Activated B cell treated with CpG ODN at 0.5 μM for 24 hours (primary cell): ENCODE results near the gene ASGR2. TPM values are rescaled to one million over a fixed set of nuclear protein-coding genes. Genes with fewer than 3 reads are reported as not detected.
"Not testable (repeated sequence)": the region's sequence is repeated elsewhere in the genome, so short reads cannot be mapped to it uniquely, and the experiment has no call there.

Source experiments
- ATAC-seq: fragments of 200-7000 bp; cut with Tn5 transposase; one replicate; pipeline ENCODE4 v1.10.0; 2021; ENCODE audit warnings: low read depth, mild to moderate bottlenecking, moderate library complexity
- CTCF ChIA-PET: fragments of 350-600 bp; sonication (Branson Sonifier 250); formaldehyde crosslinking; loops from one replicate; lab custom pipeline; 2021; ENCODE audit warnings: antibody characterized with exemption; lab: Charles Lee
- POLR2A ChIA-PET: fragments of 350-600 bp; sonication (Branson Sonifier 250); formaldehyde crosslinking; loops from one replicate; lab custom pipeline; 2021; ENCODE audit warnings: antibody characterized with exemption; lab: Charles Lee
- DNase-seq: peaks from one replicate; pipeline ENCODE4 v3.0.0; 2022
- H3K27ac Mint-ChIP-seq: one replicate; pipeline ENCODE4 v1.8.0; 2020; ENCODE audit warnings: mixed read lengths
- H3K27me3 Mint-ChIP-seq: one replicate; pipeline ENCODE4 v1.8.0; 2021; ENCODE audit warnings: mixed read lengths
- H3K36me3 Mint-ChIP-seq: one replicate; pipeline ENCODE4 v1.8.0; 2021; ENCODE audit warnings: low read depth, mixed read lengths
- H3K4me1 Mint-ChIP-seq: one replicate; pipeline ENCODE4 v1.8.0; 2021; ENCODE audit warnings: mixed read lengths
- H3K4me3 Mint-ChIP-seq: one replicate; pipeline ENCODE4 v1.8.0; 2020; ENCODE audit warnings: mild to moderate bottlenecking, mixed read lengths
- H3K9me3 Mint-ChIP-seq: one replicate; pipeline ENCODE4 v1.8.0; 2020; ENCODE audit warnings: mixed read lengths
- intact Hi-C: fragments of 100-400 bp; cut with micrococcal nuclease; formaldehyde crosslinking; loops from one replicate; pipeline ENCODE4 v1.15.1; 2024
- total RNA-seq: library from RNA; stranded (reverse); gene quantifications from 2 replicates; pipeline ENCODE4 v1.2.3, GENCODE V29; 2022
- TF ChIP-seq, protein P1 (sequence below): fragments of 200-600 bp; IDR thresholded peaks from one replicate; pipeline ENCODE4 v1.8.0; 2022; ENCODE audit warnings: antibody characterized with exemption, mild to moderate bottlenecking

The ASGR2 gene
- total RNA-seq, 1 donor from 2014 or later = not detected

DNA sequence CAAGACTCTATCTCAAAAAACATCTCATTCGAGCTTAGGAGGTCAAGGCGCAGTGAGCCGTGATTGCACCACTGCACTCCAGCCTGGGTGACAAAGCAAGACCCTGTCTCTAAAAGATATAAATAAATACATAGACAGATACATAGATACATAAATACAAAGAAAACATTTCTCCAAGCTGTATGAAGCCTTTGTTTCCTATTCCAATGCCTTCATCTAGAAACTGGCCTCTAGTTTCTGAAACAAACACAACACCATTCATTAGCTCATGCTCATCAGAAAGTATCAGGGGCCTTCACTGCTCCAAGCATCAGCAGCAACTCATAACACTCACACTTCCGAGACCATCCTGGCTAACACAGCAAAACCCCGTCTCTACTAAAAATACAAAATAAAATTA lies 10.3 kb upstream of the ASGR2 start:
- Mint-ChIP-seq H3K9me3 (no peaks in the 10 kb centered on the region), H3K4me1 (peaks cover 15% of the 10 kb centered on the region), H3K4me3 (no peak overlapping the region), H3K27me3 (peaks cover 11% of the 10 kb centered on the region), H3K36me3 (no peaks in the 10 kb centered on the region), H3K27ac (no peak overlapping the region)
- ATAC-seq (no peak), DNase-seq (no peak)
- intact Hi-C loops = no loop called here
- ChIA-PET POLR2A (interaction anchor here (1.2 kb wide), 1 partner anchor 89 kb away, joined by 3 read pairs; the partner anchor contains the start of gene SLC16A13), CTCF (interaction anchor here (1.3 kb wide), 1 partner anchor 79 kb away, joined by 3 read pairs; no protein-coding TSS in a partner anchor)
- TF ChIP-seq, protein P1, sequence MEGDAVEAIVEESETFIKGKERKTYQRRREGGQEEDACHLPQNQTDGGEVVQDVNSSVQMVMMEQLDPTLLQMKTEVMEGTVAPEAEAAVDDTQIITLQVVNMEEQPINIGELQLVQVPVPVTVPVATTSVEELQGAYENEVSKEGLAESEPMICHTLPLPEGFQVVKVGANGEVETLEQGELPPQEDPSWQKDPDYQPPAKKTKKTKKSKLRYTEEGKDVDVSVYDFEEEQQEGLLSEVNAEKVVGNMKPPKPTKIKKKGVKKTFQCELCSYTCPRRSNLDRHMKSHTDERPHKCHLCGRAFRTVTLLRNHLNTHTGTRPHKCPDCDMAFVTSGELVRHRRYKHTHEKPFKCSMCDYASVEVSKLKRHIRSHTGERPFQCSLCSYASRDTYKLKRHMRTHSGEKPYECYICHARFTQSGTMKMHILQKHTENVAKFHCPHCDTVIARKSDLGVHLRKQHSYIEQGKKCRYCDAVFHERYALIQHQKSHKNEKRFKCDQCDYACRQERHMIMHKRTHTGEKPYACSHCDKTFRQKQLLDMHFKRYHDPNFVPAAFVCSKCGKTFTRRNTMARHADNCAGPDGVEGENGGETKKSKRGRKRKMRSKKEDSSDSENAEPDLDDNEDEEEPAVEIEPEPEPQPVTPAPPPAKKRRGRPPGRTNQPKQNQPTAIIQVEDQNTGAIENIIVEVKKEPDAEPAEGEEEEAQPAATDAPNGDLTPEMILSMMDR = no peak

DNA sequence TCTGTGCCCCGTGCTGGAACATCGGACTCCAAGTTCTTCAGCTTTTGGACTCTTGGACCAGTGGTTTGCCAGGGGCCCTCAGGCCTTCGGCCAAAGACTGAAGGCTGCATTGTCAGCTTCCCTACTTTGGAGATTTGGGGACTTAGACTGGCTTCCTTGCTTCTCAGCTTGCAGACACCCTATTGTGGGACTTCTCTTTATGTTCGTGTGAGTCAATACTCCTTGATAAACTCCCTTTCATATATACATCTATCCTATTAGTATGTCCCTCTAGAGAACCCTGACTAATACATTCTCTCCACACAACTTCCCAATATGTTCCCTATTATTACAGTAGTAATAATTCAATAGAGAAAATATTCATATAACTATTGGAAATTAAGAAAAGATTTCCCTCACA lies 9.2 kb upstream of the ASGR2 start:
- no peaks in the 10 kb centered on the region for H3K9me3 Mint-ChIP-seq

DNA sequence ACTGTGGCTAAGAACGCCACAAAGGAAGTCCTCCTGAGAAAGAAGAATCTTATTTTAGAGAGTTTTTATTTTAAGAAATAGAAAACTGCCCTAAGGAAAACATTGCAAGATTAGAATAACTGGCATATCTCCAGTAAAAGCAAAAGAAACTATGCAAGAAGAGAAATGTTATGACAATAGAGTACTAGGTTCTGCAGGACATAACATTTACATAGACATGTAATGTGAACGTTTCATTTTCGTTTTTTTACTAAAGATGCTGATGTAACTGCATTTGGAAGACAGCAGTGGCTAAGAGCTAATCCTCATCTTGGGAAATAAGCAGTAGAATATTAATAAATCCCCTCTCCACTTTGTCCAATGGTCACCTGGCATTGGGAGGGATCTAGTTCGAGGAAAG lies 7.8 kb upstream of the ASGR2 start:
- CTCF ChIA-PET = no interaction called here
- intact Hi-C loops = no loop called here
- H3K27me3 Mint-ChIP-seq = peaks cover 14% of the 10 kb centered on the region
- H3K4me1 Mint-ChIP-seq = peaks cover 12% of the 10 kb centered on the region
- no peak for DNase-seq
- H3K36me3 Mint-ChIP-seq = no peaks in the 10 kb centered on the region
- no peaks in the 10 kb centered on the region for H3K9me3 Mint-ChIP-seq
- POLR2A ChIA-PET = interaction anchor here (1.3 kb wide), 1 partner anchor 10 kb away, joined by 9 read pairs; no protein-coding TSS in a partner anchor
- TF ChIP-seq, protein P1 = no peak
- H3K27ac Mint-ChIP-seq = no peak overlapping the region
- H3K4me3 Mint-ChIP-seq = no peak overlapping the region
- ATAC-seq = no peak

More for the DNA sequence above, 9.2 kb upstream of the ASGR2 start:
- peaks cover 12% of the 10 kb centered on the region for H3K4me1 Mint-ChIP-seq
- H3K36me3 Mint-ChIP-seq = no peaks in the 10 kb centered on the region
- peaks cover 14% of the 10 kb centered on the region for H3K27me3 Mint-ChIP-seq
- H3K27ac Mint-ChIP-seq = no peak overlapping the region
- TF ChIP-seq, protein P1 = no peak
- ChIA-PET CTCF (no interaction called here), POLR2A (interaction anchor here (0.6 to 1.3 kb wide), 2 partner anchors 8 to 545 kb away, joined by 8 to 9 read pairs; no protein-coding TSS in a partner anchor)
- no peak overlapping the region for H3K4me3 Mint-ChIP-seq
- DNase-seq (no peak), ATAC-seq (no peak)
- intact Hi-C loops = no loop called here

DNA sequence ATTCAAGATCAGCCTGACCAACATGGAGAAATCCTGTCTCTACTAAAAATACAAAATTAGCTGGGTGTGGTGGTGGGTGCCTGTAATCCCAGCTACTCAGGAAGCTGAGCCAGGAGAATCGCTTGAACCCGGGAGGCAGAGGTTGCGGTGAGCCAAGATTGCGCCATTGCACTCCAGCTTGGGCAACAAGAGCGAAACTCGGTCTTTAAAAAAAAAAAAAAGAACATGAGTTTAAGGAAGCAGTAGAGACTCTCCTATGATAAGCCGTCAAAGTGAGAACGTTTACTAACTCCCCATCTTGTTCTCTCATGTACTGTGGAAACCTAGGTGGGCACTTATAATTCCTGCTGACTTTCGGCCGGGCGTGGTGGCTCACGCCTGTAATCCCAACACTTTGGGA lies 6.0 kb upstream of the ASGR2 start:
- H3K27me3 Mint-ChIP-seq = peaks cover 14% of the 10 kb centered on the region
- intact Hi-C loops, H3K27ac Mint-ChIP-seq, ATAC-seq, H3K36me3 Mint-ChIP-seq, DNase-seq, H3K4me3 Mint-ChIP-seq, CTCF ChIA-PET, H3K9me3 Mint-ChIP-seq: not testable (repeated sequence)
- H3K4me1 Mint-ChIP-seq = peaks cover 12% of the 10 kb centered on the region
- POLR2A ChIA-PET = interaction anchor here (0.7 to 1.5 kb wide), 2 partner anchors 11 to 1102 kb away, joined by 3 to 5 read pairs; no protein-coding TSS in a partner anchor

DNA sequence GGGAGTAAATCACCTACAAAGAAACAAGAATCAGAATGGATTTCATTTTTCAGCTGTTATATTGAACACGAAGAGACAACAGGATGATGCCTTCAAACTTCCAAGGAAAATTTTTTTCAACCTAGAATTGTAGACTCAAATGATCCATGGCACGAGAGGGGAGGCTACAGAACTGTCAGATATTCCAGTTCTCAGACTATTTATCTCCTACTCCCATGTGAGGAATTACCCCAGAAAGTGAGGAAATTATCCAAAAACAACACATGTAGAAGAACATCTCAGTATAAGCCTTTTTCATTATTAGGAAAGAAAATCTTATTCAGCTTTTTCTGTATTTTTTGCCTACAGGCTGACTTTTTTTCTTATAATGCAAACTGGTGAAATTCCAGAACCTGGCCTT lies 5.5 kb upstream of the ASGR2 start:
- H3K4me3 Mint-ChIP-seq = no peak overlapping the region
- H3K27ac Mint-ChIP-seq = no peak overlapping the region

More for the DNA sequence above, 5.5 kb upstream of the ASGR2 start:
- no peak for ATAC-seq
- ChIA-PET CTCF (no interaction called here), POLR2A (interaction anchor here (0.7 kb wide), 1 partner anchor 1103 kb away, joined by 3 read pairs; no protein-coding TSS in a partner anchor)
- Mint-ChIP-seq H3K36me3 (no peaks in the 10 kb centered on the region), H3K4me1 (peaks cover 12% of the 10 kb centered on the region), H3K27me3 (peaks cover 14% of the 10 kb centered on the region), H3K9me3 (no peaks in the 10 kb centered on the region)
- no peak for DNase-seq
- TF ChIP-seq, protein P1 = no peak
- intact Hi-C loops = no loop called here
